Measurements from ENCODE around the gene CCDC91. TPM values are rescaled to one million over a fixed set of nuclear protein-coding genes. Genes with fewer than 3 reads are reported as not detected.

The CCDC91 gene
- polyA plus RNA-seq, 3 donors = 6.3 to 18.1 (median 15.6) TPM

DNA sequence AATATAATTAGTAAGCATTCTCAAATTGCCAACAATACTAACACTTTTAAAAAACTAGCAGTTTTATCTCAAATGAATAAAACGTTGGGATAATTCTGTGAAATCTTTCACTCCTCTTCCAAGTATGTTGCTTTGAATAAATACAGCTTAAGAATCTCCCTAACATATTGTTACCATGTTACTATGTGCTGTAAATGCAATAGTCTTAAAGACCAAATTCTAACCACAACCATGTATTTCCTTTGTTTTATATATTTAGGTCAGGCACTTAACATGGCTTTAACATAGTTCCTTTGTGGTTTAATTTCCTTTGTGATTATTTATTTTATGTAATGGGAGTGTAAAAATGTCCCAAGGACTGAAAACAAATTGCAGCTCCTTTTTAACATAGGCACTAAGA lies 33.9 kb upstream of the CCDC91 start:
- H3K27me3 Mint-ChIP-seq (ENCODE audit: low read depth in 3 of 3) = peaks cover 0 to 2% (median 0%) of the 10 kb centered on the region in 3 donors
- intact Hi-C loops (cut with micrococcal nuclease) = no loop called here

DNA sequence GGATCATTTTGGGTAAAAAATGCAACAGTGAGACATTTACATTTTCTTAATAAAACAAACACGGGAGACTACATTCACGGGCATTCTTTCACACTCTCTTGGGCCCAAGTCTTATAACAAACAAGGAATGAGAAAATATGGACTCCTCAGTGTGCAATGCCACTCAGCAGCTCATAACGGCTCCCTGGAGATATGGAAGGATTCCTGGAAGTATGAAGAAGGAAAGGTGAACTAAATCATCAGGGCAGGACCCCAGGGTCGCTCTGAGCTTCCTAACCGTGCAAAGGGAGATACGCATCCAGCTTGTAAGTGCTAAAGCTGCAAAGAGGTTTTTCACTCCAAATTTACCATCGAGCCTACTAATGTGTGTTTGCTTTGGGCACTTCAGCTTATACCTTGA lies 33.5 kb upstream of the CCDC91 start:
- H3K9ac ChIP-seq (ENCODE audit: insufficient read depth, low read length, poor library complexity, severe bottlenecking) = no peak overlapping the region
- H3K36me3 ChIP-seq (replicated peaks in 1 of 2; ENCODE audit: control insufficient read depth in 1 of 2, insufficient read depth in 2 of 2, low read length in 2 of 2) = no peaks in the 10 kb centered on the region
- intact Hi-C loops (cut with micrococcal nuclease) = no loop called here
- no peak for DNase-seq
- H3K27ac Mint-ChIP-seq = no peak overlapping the region
- H3K4me1 Mint-ChIP-seq = no peaks in the 10 kb centered on the region
- no peaks in the 10 kb centered on the region for H3K79me2 ChIP-seq (ENCODE audit: insufficient read depth, low read length)
- H2AFZ ChIP-seq (ENCODE audit: insufficient read depth, low read depth, low read length, poor library complexity, severe bottlenecking) = no peak overlapping the region
- no peaks in the 10 kb centered on the region for H3K27me3 ChIP-seq (ENCODE audit: control insufficient read depth in 2 of 2, insufficient read depth in 2 of 2, low read length in 2 of 2)
- no peaks in the 10 kb centered on the region for H3K36me3 Mint-ChIP-seq
- H3K4me2 ChIP-seq (replicated peaks; ENCODE audit: extremely low read depth, low read length, poor library complexity, severe bottlenecking) = no peak overlapping the region
- H3K4me3 Mint-ChIP-seq = no peak overlapping the region
- no peak overlapping the region for H3K4me3 ChIP-seq (replicated peaks in 1 of 3; ENCODE audit: low read depth in 2 of 3, low read length in 3 of 3)
- 89% methylated on average over 3 of the region's 7 CpGs for WGBS (ENCODE audit: insufficient coverage)
- H3K27ac ChIP-seq (ENCODE audit: low read depth in 1 of 2, low read length in 2 of 2) = no peak overlapping the region
- H3K27me3 Mint-ChIP-seq (ENCODE audit: low read depth in 3 of 3) = peaks cover 0 to 2% (median 0%) of the 10 kb centered on the region in 3 donors
- H3K9me3 Mint-ChIP-seq = peaks cover 0 to 6% (median 0%) of the 10 kb centered on the region in 7 donors
- peaks cover 0 to 4% of the 10 kb centered on the region in 2 donors for H3K9me3 ChIP-seq (replicated peaks in 1 of 2; ENCODE audit: control insufficient read depth in 1 of 2, insufficient read depth in 1 of 2, low read length in 2 of 2)
- TF ChIP-seq, protein P1, sequence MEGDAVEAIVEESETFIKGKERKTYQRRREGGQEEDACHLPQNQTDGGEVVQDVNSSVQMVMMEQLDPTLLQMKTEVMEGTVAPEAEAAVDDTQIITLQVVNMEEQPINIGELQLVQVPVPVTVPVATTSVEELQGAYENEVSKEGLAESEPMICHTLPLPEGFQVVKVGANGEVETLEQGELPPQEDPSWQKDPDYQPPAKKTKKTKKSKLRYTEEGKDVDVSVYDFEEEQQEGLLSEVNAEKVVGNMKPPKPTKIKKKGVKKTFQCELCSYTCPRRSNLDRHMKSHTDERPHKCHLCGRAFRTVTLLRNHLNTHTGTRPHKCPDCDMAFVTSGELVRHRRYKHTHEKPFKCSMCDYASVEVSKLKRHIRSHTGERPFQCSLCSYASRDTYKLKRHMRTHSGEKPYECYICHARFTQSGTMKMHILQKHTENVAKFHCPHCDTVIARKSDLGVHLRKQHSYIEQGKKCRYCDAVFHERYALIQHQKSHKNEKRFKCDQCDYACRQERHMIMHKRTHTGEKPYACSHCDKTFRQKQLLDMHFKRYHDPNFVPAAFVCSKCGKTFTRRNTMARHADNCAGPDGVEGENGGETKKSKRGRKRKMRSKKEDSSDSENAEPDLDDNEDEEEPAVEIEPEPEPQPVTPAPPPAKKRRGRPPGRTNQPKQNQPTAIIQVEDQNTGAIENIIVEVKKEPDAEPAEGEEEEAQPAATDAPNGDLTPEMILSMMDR (IDR thresholded peaks at IDR 0.05) = no peak
- no peaks in the 10 kb centered on the region for H4K20me1 ChIP-seq (ENCODE audit: insufficient read depth, low read length)
- H3K4me1 ChIP-seq (ENCODE audit: control insufficient read depth in 1 of 2, insufficient read depth in 2 of 2, low read length in 2 of 2) = no peaks in the 10 kb centered on the region

More for the DNA sequence above, 33.9 kb upstream of the CCDC91 start:
- H3K9me3 ChIP-seq (replicated peaks in 1 of 2; ENCODE audit: control insufficient read depth in 1 of 2, insufficient read depth in 1 of 2, low read length in 2 of 2) = peaks cover 0 to 4% of the 10 kb centered on the region in 2 donors
- no CpG with 5 or more reads among the region's 1 CpG for WGBS (ENCODE audit: insufficient coverage)
- H3K4me2 ChIP-seq (replicated peaks; ENCODE audit: extremely low read depth, low read length, poor library complexity, severe bottlenecking) = no peak overlapping the region
- no peaks in the 10 kb centered on the region for H3K36me3 ChIP-seq (replicated peaks in 1 of 2; ENCODE audit: control insufficient read depth in 1 of 2, insufficient read depth in 2 of 2, low read length in 2 of 2)
- no peaks in the 10 kb centered on the region for H3K4me1 Mint-ChIP-seq
- no peak overlapping the region for H2AFZ ChIP-seq (ENCODE audit: insufficient read depth, low read depth, low read length, poor library complexity, severe bottlenecking)
- no peak overlapping the region for H3K27ac ChIP-seq (ENCODE audit: low read depth in 1 of 2, low read length in 2 of 2)
- peaks cover 0 to 3% (median 0%) of the 10 kb centered on the region in 7 donors for H3K9me3 Mint-ChIP-seq
- no peaks in the 10 kb centered on the region for H3K79me2 ChIP-seq (ENCODE audit: insufficient read depth, low read length)
- no peak overlapping the region for H3K4me3 Mint-ChIP-seq
- no peaks in the 10 kb centered on the region for H3K4me1 ChIP-seq (ENCODE audit: control insufficient read depth in 1 of 2, insufficient read depth in 2 of 2, low read length in 2 of 2)
- H3K9ac ChIP-seq (ENCODE audit: insufficient read depth, low read length, poor library complexity, severe bottlenecking) = no peak overlapping the region
- no peak overlapping the region for H3K27ac Mint-ChIP-seq
- no peak overlapping the region for H3K4me3 ChIP-seq (replicated peaks in 1 of 3; ENCODE audit: low read depth in 2 of 3, low read length in 3 of 3)
- no peaks in the 10 kb centered on the region for H3K27me3 ChIP-seq (ENCODE audit: control insufficient read depth in 2 of 2, insufficient read depth in 2 of 2, low read length in 2 of 2)
- no peaks in the 10 kb centered on the region for H4K20me1 ChIP-seq (ENCODE audit: insufficient read depth, low read length)
- no peak for DNase-seq
- no peaks in the 10 kb centered on the region for H3K36me3 Mint-ChIP-seq
- TF ChIP-seq, protein P1 (IDR thresholded peaks at IDR 0.05) = no peak

All from CD14-positive monocyte (primary cell).